A549 treated with ZK216348 at 1 μM for 4 hours (cell line): ENCODE measurements around the gene GPR87. TPM values are rescaled to one million over a fixed set of nuclear protein-coding genes. Genes with fewer than 3 reads are reported as not detected.

Experiments used
- total RNA-seq: library from RNA; stranded (reverse); fragments of 200-300 nt; extraction: Qiagen RNA extraction; gene quantifications from 5 replicates; pipeline ENCODE4 v1.2.3, GENCODE V29; 2022; ENCODE audit warnings: low read depth

The GPR87 gene, protein sequence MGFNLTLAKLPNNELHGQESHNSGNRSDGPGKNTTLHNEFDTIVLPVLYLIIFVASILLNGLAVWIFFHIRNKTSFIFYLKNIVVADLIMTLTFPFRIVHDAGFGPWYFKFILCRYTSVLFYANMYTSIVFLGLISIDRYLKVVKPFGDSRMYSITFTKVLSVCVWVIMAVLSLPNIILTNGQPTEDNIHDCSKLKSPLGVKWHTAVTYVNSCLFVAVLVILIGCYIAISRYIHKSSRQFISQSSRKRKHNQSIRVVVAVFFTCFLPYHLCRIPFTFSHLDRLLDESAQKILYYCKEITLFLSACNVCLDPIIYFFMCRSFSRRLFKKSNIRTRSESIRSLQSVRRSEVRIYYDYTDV
- 1.3 to 3.1 TPM (median 2.0 TPM) in 5 replicates for total RNA-seq

DNA sequence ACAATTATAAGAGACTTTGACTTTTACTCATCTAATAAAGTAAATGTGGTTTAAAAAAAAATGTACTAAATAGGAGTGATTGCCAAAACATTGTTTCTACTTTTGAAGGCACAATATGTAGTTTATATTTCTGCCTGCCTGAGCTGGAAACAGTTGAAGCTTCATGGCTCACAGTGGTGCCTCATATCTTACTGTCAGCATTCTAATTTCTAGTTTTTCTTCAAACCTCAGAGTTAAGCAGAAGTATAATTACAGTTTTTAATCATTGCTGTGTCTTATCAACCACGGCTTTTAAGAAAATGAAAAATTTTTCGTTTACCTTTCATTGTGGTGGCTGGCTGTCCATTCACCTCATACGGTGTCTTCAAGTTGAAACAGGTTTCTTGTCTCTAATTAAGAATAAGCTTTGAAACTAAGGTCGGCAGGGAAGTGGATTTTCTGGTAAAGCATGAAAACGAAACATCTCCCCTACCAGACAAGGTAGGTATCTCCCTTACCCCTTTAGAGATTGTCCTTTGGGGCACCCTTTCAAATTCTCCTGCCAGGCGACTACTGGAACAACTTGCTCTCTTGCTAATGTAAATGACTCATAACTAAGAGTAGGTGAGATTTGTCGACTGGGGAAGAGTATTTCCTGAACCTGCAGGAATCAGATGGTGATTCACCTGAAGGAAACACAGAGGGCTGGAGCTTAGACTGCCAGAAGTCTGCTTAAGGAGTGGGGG, at the start of gene GPR87:
TSS of gene GPR87 (minus strand) at position 554 of the 725 bp plus-strand sequence. CDS start 16,720 bp downstream, outside the sequence.

DNA sequence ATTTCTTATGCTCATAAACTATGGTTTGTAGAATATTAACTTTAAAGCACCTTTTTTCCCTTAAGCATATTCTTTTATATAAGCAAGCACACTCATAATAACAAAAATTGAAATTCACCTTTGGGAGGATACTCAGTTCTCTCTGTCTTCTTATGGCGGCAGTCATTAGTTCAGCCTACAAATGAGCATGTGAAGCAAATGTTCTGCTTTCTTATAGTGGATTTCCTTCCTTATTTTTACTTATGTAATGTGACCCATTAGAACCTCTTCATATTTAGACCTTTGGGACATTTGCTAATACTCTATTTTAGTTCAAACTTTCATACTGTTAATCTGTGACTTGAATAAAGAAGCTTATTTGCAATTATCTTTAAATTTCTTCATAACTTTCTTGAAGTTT, 12.7 kb upstream of the GPR87 start, which contains the start of gene P2RY13:
TSS of gene P2RY13 (minus strand) at position 187 of the 400 bp plus-strand sequence. CDS start at position 166, 21 bp downstream.

DNA sequence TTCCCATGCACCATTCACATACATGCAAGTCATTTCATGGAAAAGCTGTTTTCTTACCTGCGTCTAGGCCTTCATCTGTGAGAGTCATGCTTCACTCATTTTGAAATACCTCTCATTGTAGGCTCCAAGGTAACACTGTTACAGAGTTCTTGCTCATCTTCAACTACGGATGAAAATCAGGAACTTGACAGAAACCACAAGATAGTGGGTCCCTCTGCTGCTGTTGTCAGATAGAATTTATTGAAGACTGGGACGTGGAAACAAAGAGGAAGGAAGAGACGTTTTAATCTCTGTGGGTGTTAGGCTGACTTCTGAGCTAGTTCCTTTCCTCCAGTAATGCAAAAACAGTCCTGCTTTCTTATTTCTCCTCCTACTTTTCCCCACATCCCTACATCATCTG, 38.4 kb downstream of the GPR87 start, which contains the start of gene P2RY14:
TSS of gene P2RY14 (minus strand) at position 313 of the 400 bp plus-strand sequence. CDS start 64,226 bp downstream, outside the sequence.

Other genes starting within 250 kb of the GPR87 start
- gene MED12L, start 231.2 kb downstream of the GPR87 start, total RNA-seq, result 0.30 to 1.2 TPM (median 0.53 TPM) in 5 replicates
- gene GPR171, start 113.6 kb downstream of the GPR87 start, total RNA-seq, result not detected in 5 replicates
- gene P2RY14, start 38.3 kb downstream of the GPR87 start, total RNA-seq, result not detected in 5 replicates
- not detected in 5 replicates for gene P2RY13, start 12.7 kb upstream of the GPR87 start, total RNA-seq
- not detected in 5 replicates for gene P2RY12, start 67.9 kb upstream of the GPR87 start, total RNA-seq
- gene IGSF10, start 144.2 kb upstream of the GPR87 start, total RNA-seq, result 0.25 to 0.72 TPM (median 0.54 TPM) in 5 replicates